HG03565 (cell line): ENCODE data around the gene CARMIL3.
"Not testable (repeated sequence)": the region's sequence is repeated elsewhere in the genome, so short reads cannot be mapped to it uniquely, and the experiment has no call there.

Source experiments
- ATAC-seq: cut with Tn5 transposase; IDR thresholded peaks from one replicate; pipeline ENCODE4 v1.9.1; 2021; ENCODE audit warnings: mild to moderate bottlenecking, moderate library complexity; ENCODE audit not compliant: unreplicated experiment

CARMIL3 gene

DNA sequence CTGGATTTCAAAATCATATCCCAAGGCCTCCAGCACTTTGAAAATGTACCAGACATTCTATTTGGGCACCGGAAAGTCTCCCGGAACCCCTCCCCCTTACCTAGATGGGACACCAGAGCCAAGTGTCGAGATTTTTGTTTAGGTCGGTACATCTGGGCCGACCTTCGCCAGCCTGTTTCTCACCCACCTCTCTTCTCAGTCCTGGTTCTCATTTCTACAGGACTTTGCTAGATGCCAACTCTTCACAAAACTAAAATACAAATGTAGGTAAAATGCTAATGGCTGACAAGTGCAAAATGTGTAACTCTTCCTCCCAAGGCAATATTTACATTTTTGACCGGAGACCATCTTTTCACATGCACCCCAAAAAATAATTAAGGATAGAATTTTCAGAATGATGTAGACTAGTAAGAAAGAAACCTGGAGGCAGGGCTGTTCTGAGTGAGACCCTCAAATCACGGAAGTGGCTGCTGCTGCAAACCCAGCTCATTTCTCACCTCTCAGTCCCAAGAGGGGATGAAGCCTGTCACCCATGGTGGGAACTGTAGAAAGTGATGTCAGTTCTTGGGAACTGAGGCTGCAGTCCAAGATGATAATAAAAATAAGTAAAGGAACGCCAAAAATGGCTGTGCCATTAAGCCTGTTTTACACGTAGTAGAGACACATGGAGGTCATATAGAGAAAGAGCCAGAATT lies 14.7 kb upstream of the CARMIL3 start:
- ATAC-seq, result not testable (repeated sequence)

DNA sequence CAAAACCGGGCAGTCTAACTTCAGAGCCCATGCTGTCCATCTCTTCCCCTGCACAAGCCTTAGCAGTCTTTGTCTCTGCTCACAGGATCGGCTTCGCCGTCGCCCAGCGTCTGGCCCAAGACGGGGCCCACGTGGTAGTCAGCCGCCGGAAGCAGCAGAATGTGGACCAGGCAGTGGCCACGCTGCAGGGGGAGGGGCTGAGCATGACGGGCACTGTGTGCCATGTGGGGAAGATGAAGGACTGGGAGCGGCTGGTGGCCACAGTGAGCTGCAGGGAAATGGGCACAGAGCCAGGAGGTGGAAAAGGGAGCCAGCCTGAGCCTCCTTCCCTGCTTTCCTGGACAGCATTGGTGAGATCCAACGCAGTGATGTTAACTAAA lies 14.2 kb upstream of the CARMIL3 start:
- ATAC-seq, result no peak

- ATAC-seq, result no peak
These were observed 13.1 kb upstream of the CARMIL3 start for GRCh38 chr14:24038686-24039085.

DNA sequence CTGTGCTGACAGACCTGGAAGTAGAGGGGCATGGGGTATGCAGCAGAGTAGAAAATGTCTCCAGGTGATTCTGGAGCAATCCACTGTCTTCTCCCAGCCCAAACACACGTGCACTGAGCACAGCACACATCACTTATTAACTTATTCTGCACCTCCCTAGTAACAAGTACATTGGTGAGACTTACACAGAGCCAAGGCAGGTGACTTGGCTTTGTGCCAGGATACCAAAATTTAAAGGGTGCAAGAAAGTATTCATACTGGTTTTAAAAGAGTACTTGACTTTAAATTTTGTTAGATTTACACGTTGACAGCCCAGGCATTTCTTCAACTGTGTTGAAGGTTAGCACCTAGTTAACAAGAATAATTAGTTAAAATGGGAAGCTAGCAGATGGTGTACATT lies 11.1 kb upstream of the CARMIL3 start:
- ATAC-seq, result no peak

- ATAC-seq, result no peak
These were observed 9.1 kb upstream of the CARMIL3 start for GRCh38 chr14:24042746-24043145.

- not testable (repeated sequence) for ATAC-seq
These were observed 2.8 kb upstream of the CARMIL3 start for GRCh38 chr14:24049002-24049401.

DNA sequence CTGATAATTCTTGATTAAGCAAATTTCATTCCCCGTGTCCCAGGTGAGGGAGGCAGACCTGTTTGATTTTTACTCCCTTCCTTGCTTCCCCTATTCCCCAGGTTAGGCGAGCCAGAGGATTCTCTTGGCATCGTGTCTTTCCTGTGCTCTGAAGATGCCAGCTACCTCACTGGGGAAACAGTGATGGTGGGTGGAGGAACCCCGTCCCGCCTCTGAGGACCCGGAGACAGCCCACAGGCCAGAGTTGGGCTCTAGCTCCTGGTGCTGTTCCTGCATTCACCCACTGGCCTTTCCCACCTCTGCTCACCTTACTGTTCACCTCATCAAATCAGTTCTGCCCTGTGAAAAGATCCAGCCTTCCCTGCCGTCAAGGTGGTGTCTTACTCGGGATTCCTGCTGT lies 1.1 kb upstream of the CARMIL3 start:
- ATAC-seq, result not testable (repeated sequence)

- ATAC-seq, result no peak
These were observed 527 bp upstream of the CARMIL3 start for GRCh38 chr14:24051176-24051788.

- no peak for ATAC-seq
These were observed 1.1 kb downstream of the CARMIL3 start for GRCh38 chr14:24052656-24053547.

GRCh38 chr14:24053548-24054323 lies 1.9 kb downstream of the CARMIL3 start:
- no peak for ATAC-seq

DNA sequence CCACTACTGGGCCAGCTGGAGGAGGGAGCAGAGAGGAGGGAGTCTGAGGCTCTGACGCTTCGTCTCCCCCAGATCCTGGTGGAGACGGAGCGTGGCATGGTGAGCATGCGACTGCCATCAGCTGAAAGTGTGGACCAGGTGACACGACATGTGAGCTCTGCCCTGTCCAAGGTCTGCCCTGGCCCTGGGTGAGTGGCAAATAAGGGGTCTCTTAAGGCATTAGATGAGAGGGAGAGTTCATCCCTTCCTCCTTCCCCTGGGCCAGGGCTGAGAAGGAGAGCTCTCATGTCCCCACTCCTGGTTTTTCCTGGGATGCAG lies 2.5 kb downstream of the CARMIL3 start:
- ATAC-seq, result no peak

DNA sequence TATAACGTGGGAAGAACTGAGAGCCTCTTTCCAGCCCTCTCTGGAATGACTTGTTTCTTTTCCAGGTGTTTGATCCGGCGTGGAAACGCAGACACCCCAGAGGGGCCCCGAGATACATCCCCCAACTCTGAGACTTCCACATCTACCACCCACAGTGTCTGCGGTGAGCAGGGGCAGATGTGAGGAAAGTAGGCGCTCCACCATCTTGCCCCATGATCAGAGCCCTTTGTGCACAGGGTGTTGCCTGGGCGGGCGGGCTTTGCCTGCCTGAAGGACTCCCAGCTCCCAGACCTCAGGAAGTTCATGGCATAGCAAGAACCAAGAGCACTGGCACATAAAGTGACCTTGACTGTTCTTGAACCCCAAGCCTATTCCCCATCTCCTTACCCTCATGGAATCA lies 2.8 kb downstream of the CARMIL3 start:
- no peak for ATAC-seq

DNA sequence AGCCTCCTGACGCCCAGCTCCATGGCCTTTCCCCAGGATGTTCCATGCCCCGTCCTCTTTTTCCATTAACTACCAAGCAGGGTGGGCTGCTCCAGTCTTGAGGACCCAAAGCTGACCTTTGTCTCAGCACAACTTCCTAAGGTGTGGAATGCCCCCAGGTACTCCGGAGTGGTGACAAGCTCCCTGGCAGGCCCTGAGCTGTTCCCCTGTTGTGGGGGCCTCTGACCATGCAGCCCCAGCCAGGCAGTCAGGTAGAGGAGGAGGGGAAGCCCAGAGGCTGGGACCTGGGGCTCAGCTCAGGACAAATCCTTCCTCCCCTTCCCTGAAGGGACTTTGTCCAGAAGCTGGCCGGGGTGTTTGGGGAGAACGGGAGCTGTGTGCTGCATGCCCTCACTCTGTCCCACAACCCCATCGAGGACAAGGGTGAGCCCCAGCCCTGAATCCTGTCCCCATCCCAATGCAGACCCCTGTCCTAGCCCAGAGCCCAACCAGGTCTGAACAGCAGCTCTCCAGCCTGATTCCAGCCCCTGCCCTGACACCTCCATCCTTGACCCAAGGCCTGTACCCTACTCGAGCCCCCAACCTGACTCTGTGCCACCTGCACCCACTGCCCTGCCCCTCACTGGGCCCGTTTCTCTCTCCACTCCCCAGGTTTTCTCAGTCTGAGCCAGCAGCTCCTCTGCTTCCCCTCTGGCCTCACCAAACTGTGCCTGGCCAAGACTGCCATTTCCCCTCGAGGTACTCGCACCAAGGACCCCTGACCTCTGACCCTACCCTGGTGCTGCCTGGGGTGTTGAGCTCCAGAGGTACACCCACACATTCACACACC lies 4.4 kb downstream of the CARMIL3 start:
- ATAC-seq, result no peak

DNA sequence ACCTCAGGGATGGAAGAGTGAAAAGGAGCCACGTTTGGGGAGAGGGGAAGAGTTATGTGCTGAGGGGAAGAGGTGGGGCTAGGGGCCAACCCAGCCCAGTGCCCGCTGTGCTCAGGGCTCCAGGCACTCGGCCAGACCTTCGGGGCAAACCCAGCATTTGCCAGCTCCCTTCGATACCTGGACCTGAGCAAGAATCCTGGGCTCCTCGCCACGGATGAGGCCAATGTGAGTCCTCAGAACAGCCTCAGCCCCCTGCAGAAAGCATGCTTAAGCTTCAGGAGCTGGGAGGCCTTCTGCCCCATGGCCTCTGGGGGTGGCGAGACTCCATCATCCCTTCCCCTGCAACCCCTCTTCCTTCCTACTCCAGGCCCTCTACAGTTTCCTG lies 5.0 kb downstream of the CARMIL3 start:
- ATAC-seq, result no peak

GRCh38 chr14:24057271-24057670 lies 5.5 kb downstream of the CARMIL3 start:
- ATAC-seq, result no peak

DNA sequence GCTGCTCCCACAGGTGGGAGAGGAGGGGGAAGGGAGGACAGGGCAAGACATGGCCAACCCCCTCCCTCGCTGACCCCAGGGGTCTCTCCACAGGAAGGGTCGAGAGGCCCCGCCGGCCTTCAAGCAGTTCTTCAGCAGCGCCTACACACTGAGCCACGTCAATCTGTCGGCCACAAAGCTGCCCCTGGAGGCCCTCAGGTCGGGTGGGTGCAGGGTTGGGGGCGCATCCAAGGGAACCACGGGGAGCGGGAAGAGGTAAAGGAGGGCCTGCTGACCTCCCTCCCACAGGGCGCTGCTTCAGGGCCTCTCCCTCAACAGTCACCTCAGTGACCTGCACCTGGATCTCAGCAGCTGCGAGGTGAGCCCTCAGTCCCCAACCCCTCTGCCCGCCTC lies 6.1 kb downstream of the CARMIL3 start:
- no peak for ATAC-seq

GRCh38 chr14:24058260-24058950 lies 6.6 kb downstream of the CARMIL3 start:
- peak; percentile 49 for ATAC-seq

DNA sequence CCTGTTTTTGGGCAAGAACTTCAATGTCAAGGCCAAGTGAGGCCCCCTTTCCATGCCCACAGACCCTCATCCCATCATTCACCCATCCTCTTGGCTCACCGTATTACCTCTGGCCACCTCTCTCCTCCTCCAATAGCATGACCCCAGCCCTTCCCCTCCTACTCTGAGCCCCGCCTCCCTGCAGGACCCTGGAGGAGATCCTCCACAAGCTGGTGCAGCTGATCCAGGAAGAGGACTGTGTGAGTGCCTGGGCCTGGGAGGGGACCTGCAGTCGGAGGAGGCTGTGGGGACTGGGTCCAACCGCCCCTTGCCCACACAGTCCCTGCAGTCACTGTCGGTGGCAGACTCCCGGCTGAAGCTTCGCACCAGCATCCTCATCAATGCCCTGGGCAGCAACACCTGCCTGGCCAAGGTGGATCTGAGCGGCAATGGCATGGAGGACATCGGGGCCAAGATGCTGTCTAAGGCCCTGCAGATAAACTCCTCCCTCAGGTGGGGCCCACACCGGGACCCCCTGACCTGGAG lies 7.2 kb downstream of the CARMIL3 start:
- no peak for ATAC-seq

- no peak for ATAC-seq
These were observed 8.1 kb downstream of the CARMIL3 start for GRCh38 chr14:24059841-24060388.
